SU-DHL-6 (cell line): ENCODE measurements around the gene GTF3A.

Source experiments
- H2AFZ ChIP-seq: fragments of 200-600 bp; sonication (generic); 2 replicates; pipeline ENCODE4 v1.6.1; 2014; ENCODE audit warnings: low read depth, mild to moderate bottlenecking, moderate library complexity, mixed read lengths, antibody characterized with exemption, low read length; ENCODE audit not compliant: severe bottlenecking
- H3F3A ChIP-seq: fragments of 200-600 bp; shearing (Covaris generic); 2 replicates; pipeline ENCODE4 v1.6.0; 2016; ENCODE audit warnings: antibody characterized with exemption, mild to moderate bottlenecking; ENCODE audit not compliant: insufficient read depth
- H3K27ac ChIP-seq: fragments of 200-600 bp; sonication (generic); 2 replicates; pipeline ENCODE4 v1.5.1; 2016; ENCODE audit warnings: low read depth, mild to moderate bottlenecking, low read length, moderate library complexity, mixed read lengths
- H3K27me3 ChIP-seq: fragments of 200-600 bp; sonication (generic), shearing (Covaris generic); 2 replicates; pipeline ENCODE4 v1.6.0; 2014; ENCODE audit warnings: mild to moderate bottlenecking, low read length
- H3K36me3 ChIP-seq: fragments of 200-600 bp; sonication (generic); 2 replicates; pipeline ENCODE4 v1.6.1; 2014; ENCODE audit warnings: mild to moderate bottlenecking, low read length, mixed read lengths
- H3K4me2 ChIP-seq: fragments of 300-600, 200-600 bp; shearing (Covaris generic), sonication (generic); 2 replicates; pipeline ENCODE4 v1.6.0; 2014; ENCODE audit warnings: low read length, low read depth, mild to moderate bottlenecking; ENCODE audit not compliant: poor library complexity, severe bottlenecking
- H3K4me3 ChIP-seq: fragments of 200-600 bp; sonication (generic); 2 replicates; pipeline ENCODE4 v1.5.1; 2014; ENCODE audit warnings: antibody characterized with exemption, low read length, mild to moderate bottlenecking, mixed read lengths; ENCODE audit not compliant: insufficient read depth, poor library complexity, severe bottlenecking
- H3K79me2 ChIP-seq: fragments of 200-600 bp; sonication (generic); 2 replicates; pipeline ENCODE4 v1.6.1; 2014; ENCODE audit warnings: mild to moderate bottlenecking, low read length, moderate library complexity; ENCODE audit not compliant: insufficient read depth
- H3K9ac ChIP-seq: fragments of 200-600 bp; sonication (generic); 2 replicates; pipeline ENCODE4 v1.7.0; 2014; ENCODE audit warnings: mild to moderate bottlenecking, low read length
- H3K9me2 ChIP-seq: fragments of 200-600 bp; sonication (generic); replicated peaks from 2 replicates; pipeline ENCODE4 v1.6.1; 2014; ENCODE audit warnings: low read length; ENCODE audit not compliant: insufficient read depth
- H3K9me3 ChIP-seq: fragments of 200-600 bp; sonication (generic); 2 replicates; pipeline ENCODE4 v1.6.1; 2014; ENCODE audit warnings: low read length, mixed read lengths; ENCODE audit not compliant: insufficient read depth
- H4K20me1 ChIP-seq: fragments of 200-600 bp; sonication (generic); 2 replicates; pipeline ENCODE4 v1.6.1; 2014; ENCODE audit warnings: low read depth, mild to moderate bottlenecking, antibody characterized with exemption, low read length, moderate library complexity, mixed read lengths
- EZH2phosphoT487 ChIP-seq: fragments of 200-600 bp; sonication (generic), shearing (Covaris generic); conservative IDR thresholded peaks from 2 replicates; pipeline ENCODE4 v1.6.1; 2018; ENCODE audit warnings: mild to moderate bottlenecking, antibody characterized with exemption, low read length, moderate library complexity, mixed read lengths
- TF ChIP-seq, protein P1 (sequence below): fragments of 200-600 bp; sonication (generic); IDR thresholded peaks from one replicate; pipeline ENCODE4 v1.5.1; 2017; ENCODE audit warnings: antibody characterized with exemption, mild to moderate bottlenecking, low read length, moderate library complexity; ENCODE audit not compliant: insufficient read depth, poor library complexity, severe bottlenecking

GTF3A gene

GRCh38 chr13:27428160-27428559 is 3.7 kb downstream of the GTF3A start:
- H3K4me3 ChIP-seq, result no peak overlapping the region
- no peaks in the 10 kb centered on the region for H3K9me2 ChIP-seq
- peaks cover 42% of the 10 kb centered on the region for H3K36me3 ChIP-seq
- no peak overlapping the region for H2AFZ ChIP-seq
- H3K27me3 ChIP-seq, result no peaks in the 10 kb centered on the region
- peaks cover 54% of the 10 kb centered on the region for H3K79me2 ChIP-seq
- peaks cover 10% of the 10 kb centered on the region; the same call in 1 of the 2 replicates for H4K20me1 ChIP-seq
- H3F3A ChIP-seq, result 0 out of 2 replicates have a peak, but pooled peaks cover 5% of the 10 kb centered on the region
- H3K9me3 ChIP-seq, result no peaks in the 10 kb centered on the region
- no peak for TF ChIP-seq EZH2phosphoT487
- TF ChIP-seq, protein P1, sequence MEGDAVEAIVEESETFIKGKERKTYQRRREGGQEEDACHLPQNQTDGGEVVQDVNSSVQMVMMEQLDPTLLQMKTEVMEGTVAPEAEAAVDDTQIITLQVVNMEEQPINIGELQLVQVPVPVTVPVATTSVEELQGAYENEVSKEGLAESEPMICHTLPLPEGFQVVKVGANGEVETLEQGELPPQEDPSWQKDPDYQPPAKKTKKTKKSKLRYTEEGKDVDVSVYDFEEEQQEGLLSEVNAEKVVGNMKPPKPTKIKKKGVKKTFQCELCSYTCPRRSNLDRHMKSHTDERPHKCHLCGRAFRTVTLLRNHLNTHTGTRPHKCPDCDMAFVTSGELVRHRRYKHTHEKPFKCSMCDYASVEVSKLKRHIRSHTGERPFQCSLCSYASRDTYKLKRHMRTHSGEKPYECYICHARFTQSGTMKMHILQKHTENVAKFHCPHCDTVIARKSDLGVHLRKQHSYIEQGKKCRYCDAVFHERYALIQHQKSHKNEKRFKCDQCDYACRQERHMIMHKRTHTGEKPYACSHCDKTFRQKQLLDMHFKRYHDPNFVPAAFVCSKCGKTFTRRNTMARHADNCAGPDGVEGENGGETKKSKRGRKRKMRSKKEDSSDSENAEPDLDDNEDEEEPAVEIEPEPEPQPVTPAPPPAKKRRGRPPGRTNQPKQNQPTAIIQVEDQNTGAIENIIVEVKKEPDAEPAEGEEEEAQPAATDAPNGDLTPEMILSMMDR, result no peak
- H3K9ac ChIP-seq, result no peak overlapping the region
- no peak overlapping the region for H3K27ac ChIP-seq
- H3K4me2 ChIP-seq, result no peak overlapping the region

- H3K79me2 ChIP-seq, result peaks cover 28% of the 10 kb centered on the region
- H3K27me3 ChIP-seq, result no peaks in the 10 kb centered on the region
- H3K4me3 ChIP-seq, result no peak overlapping the region
- no peak overlapping the region for H3K4me2 ChIP-seq
- H2AFZ ChIP-seq, result no peak overlapping the region
- H4K20me1 ChIP-seq, result peaks cover under 1% of the 10 kb centered on the region; the same call in 1 of the 2 replicates
- H3K27ac ChIP-seq, result no peak overlapping the region
- peaks cover 57% of the 10 kb centered on the region for H3K36me3 ChIP-seq
- no peaks in the 10 kb centered on the region for H3K9me3 ChIP-seq
- H3K9ac ChIP-seq, result no peak overlapping the region
- H3F3A ChIP-seq, result peaks cover 25% of the 10 kb centered on the region
- no peak for TF ChIP-seq EZH2phosphoT487
- TF ChIP-seq, protein P1, result no peak
- no peaks in the 10 kb centered on the region for H3K9me2 ChIP-seq
Observed at GRCh38 chr13:27432180-27432579, 7.8 kb downstream of the GTF3A start.

- TF ChIP-seq, protein P1, result no peak
- TF ChIP-seq EZH2phosphoT487, result no peak
- Histone ChIP-seq H3K27ac (no peak overlapping the region), H3K4me3 (no peak overlapping the region), H2AFZ (no peak overlapping the region), H3K4me2 (no peak overlapping the region), H3K9ac (no peak overlapping the region), H3K79me2 (peaks cover 23% of the 10 kb centered on the region; the same call in 1 of the 2 replicates), H4K20me1 (no peaks in the 10 kb centered on the region; the same call in 1 of the 2 replicates), H3K9me3 (no peaks in the 10 kb centered on the region), H3F3A (peaks cover 28% of the 10 kb centered on the region), H3K36me3 (peaks cover 55% of the 10 kb centered on the region), H3K9me2 (no peaks in the 10 kb centered on the region), H3K27me3 (no peaks in the 10 kb centered on the region)
Observed at GRCh38 chr13:27432611-27433210, 8.3 kb downstream of the GTF3A start.
